ENCODE results near the gene JAZF1.

Gene JAZF1

GRCh38 chr7:28180364-28181147, at the start of gene JAZF1:
JAZF1 (minus strand) TSS chr7:28180795.
- peak; percentile 59 to 85 (median 66) for DNase-seq

- DNase-seq: no peak
These were observed 49.7 kb upstream of the JAZF1 start for GRCh38 chr7:28230261-28230660.

- DNase-seq: no peak
These were observed 47.8 kb upstream of the JAZF1 start for GRCh38 chr7:28228396-28228795.

GRCh38 chr7:28226003-28226402, 45.4 kb upstream of the JAZF1 start:
- DNase-seq: no peak

GRCh38 chr7:28225576-28225975, 45.0 kb upstream of the JAZF1 start:
- DNase-seq: no peak

- no peak for DNase-seq
These were observed 44.1 kb upstream of the JAZF1 start for GRCh38 chr7:28224675-28225074.

GRCh38 chr7:28224172-28224571, 43.6 kb upstream of the JAZF1 start:
- no peak for DNase-seq

GRCh38 chr7:28222636-28223035, 42.0 kb upstream of the JAZF1 start:
- DNase-seq: no peak

- no peak for DNase-seq
These were observed 39.2 kb upstream of the JAZF1 start for GRCh38 chr7:28219793-28220192.

- no peak for DNase-seq
These were observed 36.5 kb upstream of the JAZF1 start for GRCh38 chr7:28217143-28217542.

- peak; percentile 54 to 75 (median 60) for DNase-seq
These were observed 30.4 kb upstream of the JAZF1 start for GRCh38 chr7:28211006-28211405.

GRCh38 chr7:28208506-28208905, 27.9 kb upstream of the JAZF1 start:
- no peak for DNase-seq

- DNase-seq: no peak
These were observed 27.0 kb upstream of the JAZF1 start for GRCh38 chr7:28207486-28208158.

- no peak for DNase-seq
These were observed 24.9 kb upstream of the JAZF1 start for GRCh38 chr7:28205506-28205905.

GRCh38 chr7:28203508-28204240, 23.1 kb upstream of the JAZF1 start:
- DNase-seq: no peak

- no peak for DNase-seq
These were observed 21.6 kb upstream of the JAZF1 start for GRCh38 chr7:28202222-28202621.

GRCh38 chr7:28201131-28201530, 20.5 kb upstream of the JAZF1 start:
- no peak for DNase-seq

GRCh38 chr7:28200598-28200997, 20.0 kb upstream of the JAZF1 start:
- no peak for DNase-seq

- no peak for DNase-seq
These were observed 18.5 kb upstream of the JAZF1 start for GRCh38 chr7:28199021-28199510.

GRCh38 chr7:28195910-28196620, 15.5 kb upstream of the JAZF1 start:
- DNase-seq: no peak

- DNase-seq: peak; percentile 66 to 78 (median 74)
These were observed 12.4 kb upstream of the JAZF1 start for GRCh38 chr7:28192786-28193585.

GRCh38 chr7:28191751-28192150, 11.2 kb upstream of the JAZF1 start:
- DNase-seq: peak; percentile 44 to 53 (median 49)
